Activated CD4-positive, alpha-beta T cell treated with anti-CD3 and anti-CD28 coated beads for 4 hours (primary cell): ENCODE measurements around the gene NOSTRIN.
"Not testable (repeated sequence)": the region's sequence is repeated elsewhere in the genome, so short reads cannot be mapped to it uniquely, and the experiment has no call there.

ENCODE experiments used
- DNase-seq, 2 donors: peaks; one replicate each; pipeline ENCODE4 v3.0.0-alpha.2; 2020

The NOSTRIN gene

GRCh38 chr2:168819829-168820489 is 17.5 kb downstream of the NOSTRIN start:
- DNase-seq = no peak

DNA sequence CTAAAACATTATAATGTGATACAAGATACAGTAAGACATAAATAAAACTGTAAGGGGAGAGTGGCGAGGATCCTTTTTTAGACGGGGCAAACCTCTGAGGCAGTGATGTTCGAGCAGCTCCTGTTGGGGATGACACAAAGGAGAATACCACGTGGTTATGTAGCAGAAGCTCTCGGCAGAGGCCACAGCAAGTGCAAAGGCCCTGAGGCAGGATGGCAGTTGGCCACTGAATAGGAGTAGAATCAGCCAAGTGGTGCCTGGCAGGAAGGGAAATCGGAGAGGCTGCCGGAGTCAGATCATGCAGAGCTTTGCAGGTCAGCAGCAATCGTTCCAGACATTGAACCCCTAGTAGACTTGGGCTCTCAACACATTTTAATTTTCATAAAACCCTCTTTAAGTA is 19.1 kb downstream of the NOSTRIN start:
- no peak for DNase-seq

- DNase-seq = no peak
These were observed 19.6 kb downstream of the NOSTRIN start for GRCh38 chr2:168821992-168822391.

DNA sequence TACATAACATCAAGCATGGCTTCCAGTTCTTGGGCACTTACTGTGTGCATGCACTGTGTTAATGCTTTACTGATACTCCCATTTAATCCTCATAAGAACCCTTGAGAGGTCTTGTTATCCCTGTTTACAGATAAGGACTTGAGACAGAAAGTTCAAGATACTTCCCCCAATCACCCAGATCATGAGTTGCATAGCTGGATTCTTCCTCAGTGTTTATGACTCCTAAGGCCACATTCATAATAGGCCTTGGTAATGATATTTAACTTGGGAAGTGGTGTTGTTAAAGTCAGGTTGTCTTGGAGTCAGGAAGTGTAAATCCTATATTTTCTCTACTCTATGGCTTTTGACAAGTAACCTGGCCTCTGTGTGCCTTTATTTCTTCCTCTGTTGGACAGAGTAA is 22.7 kb downstream of the NOSTRIN start:
- DNase-seq = no peak

GRCh38 chr2:168830958-168831357 is 28.5 kb downstream of the NOSTRIN start:
- no peak for DNase-seq

- DNase-seq = no peak
These were observed 29.2 kb downstream of the NOSTRIN start for GRCh38 chr2:168831662-168832061.

GRCh38 chr2:168835969-168836368 is 33.5 kb downstream of the NOSTRIN start:
- no peak for DNase-seq

DNA sequence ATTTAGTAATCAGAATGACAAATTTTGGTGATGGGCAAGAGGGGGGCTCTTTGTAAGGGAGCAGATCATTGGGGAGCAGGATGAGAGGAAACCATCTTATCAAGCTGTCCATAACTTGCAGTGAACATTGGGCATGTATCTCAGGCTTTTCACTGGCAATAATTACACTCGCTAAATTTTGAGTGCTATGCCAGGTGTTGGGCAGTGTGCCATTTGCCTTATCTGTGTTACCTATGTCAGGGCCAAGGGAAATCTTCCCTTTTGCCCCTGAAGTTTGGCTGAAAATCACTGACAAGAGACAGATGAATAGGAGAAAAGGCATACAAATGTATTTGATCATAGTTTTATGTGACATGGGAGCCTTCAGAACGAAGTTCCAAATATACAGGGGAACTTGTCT is 39.0 kb downstream of the NOSTRIN start:
- no peak for DNase-seq

- DNase-seq = no peak
These were observed 40.8 kb downstream of the NOSTRIN start for GRCh38 chr2:168843253-168843652.

- no peak for DNase-seq
These were observed 45.8 kb downstream of the NOSTRIN start for GRCh38 chr2:168848225-168848624.

GRCh38 chr2:168849610-168850009 is 47.2 kb downstream of the NOSTRIN start:
- DNase-seq = no peak

DNA sequence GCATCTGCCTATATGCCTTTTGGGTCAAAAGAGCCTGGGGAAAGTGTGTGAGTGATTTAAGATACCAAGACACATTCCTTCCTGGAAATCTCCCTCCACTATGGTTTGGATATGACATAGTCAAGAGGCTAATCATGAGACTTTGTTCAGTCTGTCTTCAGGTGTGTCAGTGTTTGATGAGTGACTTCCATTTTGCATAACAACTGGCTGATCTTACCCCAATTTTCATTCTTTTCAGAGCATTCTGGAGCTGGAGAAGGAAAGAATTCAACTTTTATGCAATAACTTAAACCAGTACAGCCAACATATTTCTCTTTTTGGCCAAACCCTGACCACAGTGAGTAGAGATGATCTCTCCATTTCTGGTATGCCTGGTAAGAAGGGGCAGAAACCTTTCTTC is 48.4 kb downstream of the NOSTRIN start:
- no peak for DNase-seq

- no peak for DNase-seq
These were observed 49.4 kb downstream of the NOSTRIN start for GRCh38 chr2:168851674-168852320.

DNA sequence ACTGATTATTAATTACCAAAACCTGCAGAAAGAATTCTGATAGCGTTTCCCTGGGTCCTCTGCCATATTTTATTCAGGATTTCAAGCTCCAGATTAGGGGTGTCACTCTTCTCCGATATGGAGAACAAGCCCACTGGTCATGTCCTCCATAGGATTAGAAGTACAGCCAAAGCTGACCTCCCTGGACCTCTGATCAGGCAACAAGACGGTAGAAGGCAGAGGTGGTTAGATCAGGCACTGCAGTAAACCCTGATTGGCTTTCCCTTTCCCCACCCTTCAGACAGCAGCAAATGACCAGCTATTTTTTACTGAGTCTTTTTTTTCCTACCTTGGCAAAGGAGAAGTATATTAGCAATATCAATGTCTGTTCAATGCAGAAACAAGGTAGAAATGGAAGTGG is 50.0 kb downstream of the NOSTRIN start:
- DNase-seq = no peak

- DNase-seq = no peak
These were observed 51.0 kb downstream of the NOSTRIN start for GRCh38 chr2:168853471-168853870.

GRCh38 chr2:168854651-168855050 is 52.2 kb downstream of the NOSTRIN start:
- no peak for DNase-seq

- no peak for DNase-seq
These were observed 53.2 kb downstream of the NOSTRIN start for GRCh38 chr2:168855601-168856000.

DNA sequence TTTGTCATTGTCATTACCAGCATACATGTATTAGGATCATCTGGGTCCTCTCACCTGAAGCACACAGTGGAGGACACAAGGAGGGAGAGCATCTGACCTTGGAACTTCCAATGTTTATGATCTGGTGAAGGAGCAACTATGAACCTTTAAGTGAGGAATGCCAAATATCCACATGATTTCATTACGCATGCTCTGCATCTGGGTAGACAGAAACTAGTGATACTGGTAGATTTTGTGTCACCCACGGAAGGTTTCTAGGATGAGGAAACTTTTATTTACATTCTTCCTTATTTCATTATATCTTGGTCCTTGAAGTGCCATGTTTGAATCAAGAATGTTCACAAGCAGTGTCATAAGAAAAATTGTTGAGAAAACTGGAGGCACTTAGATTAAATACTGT is 55.7 kb downstream of the NOSTRIN start:
- no peak for DNase-seq

- not testable (repeated sequence) for DNase-seq
These were observed 64.7 kb downstream of the NOSTRIN start for GRCh38 chr2:168867164-168867563.

- not testable (repeated sequence) for DNase-seq
These were observed 67.9 kb downstream of the NOSTRIN start for GRCh38 chr2:168870369-168870768.

- DNase-seq = not testable (repeated sequence)
These were observed 68.4 kb downstream of the NOSTRIN start for GRCh38 chr2:168870824-168871223.

DNA sequence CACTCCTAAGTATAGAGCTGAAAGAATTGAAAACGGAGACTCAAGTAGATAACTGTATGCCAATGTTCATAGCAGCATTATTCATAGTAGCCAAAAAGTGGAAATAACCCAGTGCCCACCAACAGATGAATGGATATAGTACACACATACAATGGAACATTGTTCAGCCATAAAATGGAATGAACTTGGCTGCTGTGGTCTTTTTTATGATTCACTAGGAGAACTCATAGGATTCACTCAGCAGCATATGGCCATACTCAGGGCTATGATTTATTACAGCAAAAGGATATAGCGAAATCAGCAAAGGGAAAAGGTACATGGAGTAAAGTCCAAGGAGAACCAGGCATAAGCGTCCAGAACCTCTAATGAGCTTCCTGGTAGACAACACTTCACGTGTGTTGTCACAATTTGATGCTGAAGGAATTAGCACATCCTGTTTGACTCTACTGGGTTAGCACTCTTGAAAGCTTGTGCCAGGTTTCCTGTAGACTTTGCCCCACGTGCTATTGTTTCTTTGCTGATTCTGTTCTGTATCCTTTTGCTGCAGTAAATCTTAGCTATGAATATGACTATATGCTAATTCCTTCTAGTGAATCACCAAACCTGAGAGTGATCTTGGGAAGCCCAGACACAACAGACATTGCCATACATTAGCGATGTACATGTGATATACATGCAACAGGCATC is 72.1 kb downstream of the NOSTRIN start:
- no peak for DNase-seq

DNA sequence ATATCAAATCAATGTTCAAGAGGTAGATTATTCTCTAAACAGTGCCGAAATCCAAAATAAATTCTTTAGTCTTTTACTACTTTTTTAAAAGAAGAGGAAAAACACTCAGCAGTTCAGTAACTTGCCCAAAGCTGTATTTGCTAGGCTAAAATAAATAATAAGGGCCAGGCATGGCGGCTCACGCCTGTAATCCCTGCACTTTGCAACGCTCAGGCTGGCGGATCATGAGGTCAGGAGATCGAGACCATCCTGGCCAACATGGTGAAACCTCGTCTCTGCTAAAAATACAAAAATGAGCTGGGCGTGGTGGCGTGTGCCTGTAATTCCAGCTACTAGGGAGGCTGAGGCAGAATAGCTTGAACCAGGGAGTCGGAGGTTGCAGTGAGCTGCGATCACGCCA is 79.7 kb downstream of the NOSTRIN start:
- not testable (repeated sequence) for DNase-seq

- no peak for DNase-seq
These were observed 82.5 kb downstream of the NOSTRIN start for GRCh38 chr2:168884975-168885374.
